ENCODE measurements around the gene LACTB. TPM values are rescaled to one million over a fixed set of nuclear protein-coding genes. Genes with fewer than 3 reads are reported as not detected.

LACTB gene
- total and polyA plus RNA-seq, 8 donors = 4.8 to 11.2 (median 6.6) TPM

GRCh38 chr15:63079947-63080626, 41.6 kb upstream of the LACTB start:
- Histone ChIP-seq H3K4me1 (no peaks in the 10 kb centered on the region), H3K27ac (no peak overlapping the region), H3K36me3 (no peaks in the 10 kb centered on the region), H3K27me3 (no peaks in the 10 kb centered on the region), H3K4me3 (no peak overlapping the region), H3K9me3 (no peaks in the 10 kb centered on the region)
- no peak for TF ChIP-seq CTCF (IDR thresholded peaks at IDR 0.05)
- ATAC-seq (no peak), DNase-seq (no peak), FAIRE-seq (no peak)
- intact Hi-C loops (cut with DNase I) = no loop called here
- WGBS, 2 donors = 80% methylated on average over 13 of the region's 13 CpGs

- Histone ChIP-seq H3K4me1 (no peaks in the 10 kb centered on the region), H3K36me3 (no peaks in the 10 kb centered on the region), H3K27me3 (no peaks in the 10 kb centered on the region), H3K4me3 (no peak overlapping the region), H3K27ac (no peak overlapping the region), H3K9me3 (no peaks in the 10 kb centered on the region)
- TF ChIP-seq CTCF (IDR thresholded peaks at IDR 0.05) = no peak
- FAIRE-seq = no peak
- WGBS, 2 donors = 90 to 91% methylated on average over 10 of the region's 10 CpGs
- DNase-seq = no peak
- intact Hi-C loops (cut with DNase I) = no loop called here
- ATAC-seq = no peak
These were observed 40.9 kb upstream of the LACTB start for GRCh38 chr15:63080634-63081250.

GRCh38 chr15:63082366-63082765, 39.3 kb upstream of the LACTB start:
- Histone ChIP-seq H3K36me3 (no peaks in the 10 kb centered on the region), H3K4me1 (no peaks in the 10 kb centered on the region), H3K27me3 (no peaks in the 10 kb centered on the region), H3K9me3 (no peaks in the 10 kb centered on the region), H3K4me3 (no peak overlapping the region), H3K27ac (no peak overlapping the region)
- FAIRE-seq (no peak), DNase-seq (no peak), ATAC-seq (no peak)
- TF ChIP-seq CTCF (IDR thresholded peaks at IDR 0.05) = no peak
- intact Hi-C loops (cut with DNase I) = no loop called here
- 65 to 74% methylated on average over 4 of the region's 4 CpGs for WGBS, 2 donors

- no peak for ATAC-seq
- H3K4me3 ChIP-seq = no peak overlapping the region
- DNase-seq = no peak
- H3K9me3 ChIP-seq = no peaks in the 10 kb centered on the region
- no peaks in the 10 kb centered on the region for H3K27me3 ChIP-seq
- no peaks in the 10 kb centered on the region for H3K36me3 ChIP-seq
- no peak overlapping the region for H3K27ac ChIP-seq
- H3K4me1 ChIP-seq = no peaks in the 10 kb centered on the region
- no peak for FAIRE-seq
- intact Hi-C loops (cut with DNase I) = no loop called here
- no peak for TF ChIP-seq CTCF (IDR thresholded peaks at IDR 0.05)
- WGBS, 2 donors = 87% methylated on average over 12 of the region's 12 CpGs
These were observed 38.6 kb upstream of the LACTB start for GRCh38 chr15:63083044-63083443.

- H3K27ac ChIP-seq = no peak overlapping the region
- H3K4me3 ChIP-seq = no peak overlapping the region
- H3K27me3 ChIP-seq = no peaks in the 10 kb centered on the region
- no peak for TF ChIP-seq CTCF (IDR thresholded peaks at IDR 0.05)
- 89 to 96% methylated on average over 11 of the region's 11 CpGs for WGBS, 2 donors
- no peaks in the 10 kb centered on the region for H3K36me3 ChIP-seq
- intact Hi-C loops (cut with DNase I) = no loop called here
- no peak for ATAC-seq
- FAIRE-seq = no peak
- no peak for DNase-seq
- no peaks in the 10 kb centered on the region for H3K9me3 ChIP-seq
- no peaks in the 10 kb centered on the region for H3K4me1 ChIP-seq
These were observed 38.1 kb upstream of the LACTB start for GRCh38 chr15:63083541-63083940.

Measured in pancreas (tissue), 10 donors.